ENCODE data around the gene CHRNA4. TPM values are rescaled to one million over a fixed set of nuclear protein-coding genes. Genes with fewer than 3 reads are reported as not detected.
A peak's percentile ranks its signal among the peaks of the same experiment; 100 is the strongest.

Gene CHRNA4
- total RNA-seq, 1 donor from 2014 or later, result 165 TPM

DNA sequence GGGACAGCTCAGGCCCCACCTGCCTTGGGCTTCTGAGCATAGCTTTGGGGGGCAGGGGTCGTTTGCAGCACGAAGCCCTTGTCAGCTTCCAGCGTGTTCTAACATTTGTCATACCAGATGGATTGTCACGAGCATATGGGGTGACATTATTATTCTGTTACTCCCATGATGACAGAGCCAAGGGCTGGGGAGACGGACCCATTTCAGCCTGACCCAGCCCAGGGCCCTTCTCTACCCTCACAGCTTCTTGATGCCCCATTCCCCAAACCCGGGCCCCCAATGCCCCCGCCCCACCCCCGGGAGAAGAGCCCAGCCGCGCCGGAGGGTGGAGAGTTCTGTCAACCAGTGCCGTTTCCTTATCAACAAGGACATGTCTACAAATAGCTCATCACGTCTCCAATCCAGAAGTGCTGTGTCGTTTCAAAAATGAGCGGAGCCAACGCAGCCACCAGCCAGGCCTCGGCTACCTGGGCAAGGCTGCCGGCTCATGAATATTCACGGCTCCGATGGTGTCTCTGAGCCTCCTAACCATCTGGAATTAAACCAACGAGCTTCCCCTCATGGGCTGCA, 9.6 kb upstream of the CHRNA4 start:
- no peak for DNase-seq

GRCh38 chr20:63369724-63370617, 8.8 kb upstream of the CHRNA4 start:
- H3K36me3 Mint-ChIP-seq (ENCODE audit: unreplicated experiment), result no peaks in the 10 kb centered on the region
- peak overlapping the region; percentile 94 for H3K27ac Mint-ChIP-seq (ENCODE audit: unreplicated experiment)
- H3K27me3 Mint-ChIP-seq (ENCODE audit: unreplicated experiment), result peaks cover 14% of the 10 kb centered on the region
- peaks cover 6% of the 10 kb centered on the region for H3K9me3 Mint-ChIP-seq (ENCODE audit: unreplicated experiment)
- peaks cover 23% of the 10 kb centered on the region for H3K4me1 Mint-ChIP-seq (ENCODE audit: low read depth, unreplicated experiment)
- no peak for DNase-seq
- TF ChIP-seq, protein P1, sequence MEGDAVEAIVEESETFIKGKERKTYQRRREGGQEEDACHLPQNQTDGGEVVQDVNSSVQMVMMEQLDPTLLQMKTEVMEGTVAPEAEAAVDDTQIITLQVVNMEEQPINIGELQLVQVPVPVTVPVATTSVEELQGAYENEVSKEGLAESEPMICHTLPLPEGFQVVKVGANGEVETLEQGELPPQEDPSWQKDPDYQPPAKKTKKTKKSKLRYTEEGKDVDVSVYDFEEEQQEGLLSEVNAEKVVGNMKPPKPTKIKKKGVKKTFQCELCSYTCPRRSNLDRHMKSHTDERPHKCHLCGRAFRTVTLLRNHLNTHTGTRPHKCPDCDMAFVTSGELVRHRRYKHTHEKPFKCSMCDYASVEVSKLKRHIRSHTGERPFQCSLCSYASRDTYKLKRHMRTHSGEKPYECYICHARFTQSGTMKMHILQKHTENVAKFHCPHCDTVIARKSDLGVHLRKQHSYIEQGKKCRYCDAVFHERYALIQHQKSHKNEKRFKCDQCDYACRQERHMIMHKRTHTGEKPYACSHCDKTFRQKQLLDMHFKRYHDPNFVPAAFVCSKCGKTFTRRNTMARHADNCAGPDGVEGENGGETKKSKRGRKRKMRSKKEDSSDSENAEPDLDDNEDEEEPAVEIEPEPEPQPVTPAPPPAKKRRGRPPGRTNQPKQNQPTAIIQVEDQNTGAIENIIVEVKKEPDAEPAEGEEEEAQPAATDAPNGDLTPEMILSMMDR (IDR thresholded peaks at IDR 0.05; ENCODE audit: partially characterized antibody, unreplicated experiment), result peak; percentile 44
- H3K4me3 Mint-ChIP-seq (ENCODE audit: unreplicated experiment), result no peak overlapping the region

More for the DNA sequence above, 9.6 kb upstream of the CHRNA4 start:
- peaks cover 20% of the 10 kb centered on the region for H3K4me1 Mint-ChIP-seq (ENCODE audit: low read depth, unreplicated experiment)
- no peaks in the 10 kb centered on the region for H3K36me3 Mint-ChIP-seq (ENCODE audit: unreplicated experiment)
- peaks cover 6% of the 10 kb centered on the region for H3K9me3 Mint-ChIP-seq (ENCODE audit: unreplicated experiment)
- TF ChIP-seq, protein P1 (IDR thresholded peaks at IDR 0.05; ENCODE audit: partially characterized antibody, unreplicated experiment), result no peak
- peak overlapping the region; percentile 67 for H3K4me3 Mint-ChIP-seq (ENCODE audit: unreplicated experiment)
- peaks cover 11% of the 10 kb centered on the region for H3K27me3 Mint-ChIP-seq (ENCODE audit: unreplicated experiment)
- H3K27ac Mint-ChIP-seq (ENCODE audit: unreplicated experiment), result peak overlapping the region; percentile 94

DNA sequence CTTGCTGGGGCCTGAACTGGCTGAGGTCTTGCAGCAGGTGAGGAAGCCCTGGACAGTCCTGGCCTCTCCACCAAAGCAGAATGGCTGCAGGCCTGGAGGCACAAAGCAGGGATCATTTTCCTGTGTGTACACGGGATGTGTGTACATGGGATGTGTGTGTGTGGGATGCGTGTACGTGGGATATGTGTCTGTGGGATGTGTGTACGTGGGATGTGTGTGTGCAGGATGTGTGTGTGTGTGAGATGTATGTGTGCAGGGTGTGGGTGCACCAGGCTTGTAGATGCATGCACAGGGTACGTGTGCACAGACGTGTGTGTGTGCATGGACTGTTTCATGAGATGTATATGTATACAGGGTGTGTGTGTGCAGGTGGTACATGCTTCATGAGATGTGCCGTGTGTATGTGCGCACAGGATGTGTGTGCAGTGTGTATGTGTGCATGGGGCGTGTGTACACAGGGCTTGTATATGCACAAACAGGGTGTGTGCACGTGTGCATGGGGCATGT, 7.9 kb upstream of the CHRNA4 start:
- no peak for DNase-seq
- H3K36me3 Mint-ChIP-seq (ENCODE audit: unreplicated experiment), result no peaks in the 10 kb centered on the region
- H3K27ac Mint-ChIP-seq (ENCODE audit: unreplicated experiment), result peak overlapping the region; percentile 5
- H3K4me1 Mint-ChIP-seq (ENCODE audit: low read depth, unreplicated experiment), result peaks cover 25% of the 10 kb centered on the region
- peaks cover 8% of the 10 kb centered on the region for H3K9me3 Mint-ChIP-seq (ENCODE audit: unreplicated experiment)
- TF ChIP-seq, protein P1 (IDR thresholded peaks at IDR 0.05; ENCODE audit: partially characterized antibody, unreplicated experiment), result no peak
- H3K27me3 Mint-ChIP-seq (ENCODE audit: unreplicated experiment), result peaks cover 16% of the 10 kb centered on the region
- H3K4me3 Mint-ChIP-seq (ENCODE audit: unreplicated experiment), result peak overlapping the region; percentile 39

DNA sequence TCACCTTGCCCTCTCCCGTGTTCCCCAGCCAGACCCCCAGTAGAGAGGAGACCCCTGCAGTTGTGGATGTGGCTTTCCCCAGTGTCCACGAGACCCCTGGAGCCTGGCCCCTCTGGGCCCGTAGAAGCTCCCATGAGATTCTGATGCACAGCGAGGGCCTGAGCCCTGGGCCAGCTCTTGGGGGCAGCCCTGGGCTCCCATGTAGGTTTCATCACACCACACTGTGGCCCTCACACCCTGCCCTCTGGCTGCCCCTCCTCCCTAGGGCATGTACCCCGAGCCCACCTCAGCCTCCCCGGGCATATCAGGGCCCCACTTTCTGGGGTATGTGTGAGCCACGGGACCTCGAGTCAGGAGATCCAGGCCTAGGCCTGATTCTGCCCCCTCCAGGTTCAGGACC, 7.0 kb upstream of the CHRNA4 start:
- H3K36me3 Mint-ChIP-seq (ENCODE audit: unreplicated experiment), result no peaks in the 10 kb centered on the region
- no peak for DNase-seq
- TF ChIP-seq, protein P1 (IDR thresholded peaks at IDR 0.05; ENCODE audit: partially characterized antibody, unreplicated experiment), result no peak
- H3K27ac Mint-ChIP-seq (ENCODE audit: unreplicated experiment), result peak overlapping the region; percentile 43
- peaks cover 16% of the 10 kb centered on the region for H3K27me3 Mint-ChIP-seq (ENCODE audit: unreplicated experiment)
- peaks cover 8% of the 10 kb centered on the region for H3K9me3 Mint-ChIP-seq (ENCODE audit: unreplicated experiment)
- H3K4me3 Mint-ChIP-seq (ENCODE audit: unreplicated experiment), result no peak overlapping the region
- H3K4me1 Mint-ChIP-seq (ENCODE audit: low read depth, unreplicated experiment), result peaks cover 28% of the 10 kb centered on the region

All from glutamatergic neuron (in vitro differentiated cells).